ENCODE results near the gene PPP2R5A.

The PPP2R5A gene

DNA sequence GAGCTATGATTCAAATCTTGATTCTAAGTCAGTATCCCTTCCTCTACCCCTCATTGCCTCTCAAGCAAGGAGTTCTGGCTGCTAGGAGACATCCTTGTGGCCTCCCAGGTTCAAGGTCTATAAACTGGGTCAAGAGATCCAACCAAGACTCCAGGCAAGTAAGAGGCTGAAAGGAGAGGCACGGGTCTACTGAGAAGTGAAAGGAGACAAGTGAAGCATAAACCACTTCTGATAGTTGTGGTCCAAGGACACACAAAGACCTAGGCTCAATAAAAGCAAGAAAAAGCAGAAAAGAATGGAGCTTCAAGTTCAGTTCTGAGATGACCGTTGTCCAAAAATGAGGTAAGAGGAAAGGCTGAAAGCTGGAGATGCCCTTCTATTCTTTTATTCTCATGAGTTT, 17.8 kb upstream of the PPP2R5A start:
- no peak overlapping the region for H2AFZ ChIP-seq (ENCODE audit: low read depth, low read length, severe bottlenecking)
- H3K4me2 ChIP-seq (ENCODE audit: low read depth, low read length, poor library complexity, severe bottlenecking): no peak overlapping the region
- H3K9me3 ChIP-seq (ENCODE audit: insufficient read depth, low read length): no peaks in the 10 kb centered on the region
- H3K79me2 ChIP-seq (ENCODE audit: insufficient read depth, low read length): no peaks in the 10 kb centered on the region
- no peak overlapping the region for H3K9ac ChIP-seq (ENCODE audit: low read length)
- peaks cover 3% of the 10 kb centered on the region; the same call in 1 of the 2 replicates for H3F3A ChIP-seq (ENCODE audit: insufficient read depth)
- no peaks in the 10 kb centered on the region for H4K20me1 ChIP-seq (ENCODE audit: low read depth, low read length)
- H3K27ac ChIP-seq (ENCODE audit: low read depth, low read length): no peak overlapping the region
- H3K9me2 ChIP-seq (replicated peaks; ENCODE audit: insufficient read depth, low read length): no peaks in the 10 kb centered on the region
- no peak overlapping the region for H3K4me3 ChIP-seq (ENCODE audit: insufficient read depth, low read length, poor library complexity, severe bottlenecking)
- H3K36me3 ChIP-seq (ENCODE audit: low read length): no peaks in the 10 kb centered on the region
- no peak for TF ChIP-seq EZH2phosphoT487 (conservative IDR thresholded peaks at IDR 0.05; ENCODE audit: low read length)
- TF ChIP-seq, protein P1, sequence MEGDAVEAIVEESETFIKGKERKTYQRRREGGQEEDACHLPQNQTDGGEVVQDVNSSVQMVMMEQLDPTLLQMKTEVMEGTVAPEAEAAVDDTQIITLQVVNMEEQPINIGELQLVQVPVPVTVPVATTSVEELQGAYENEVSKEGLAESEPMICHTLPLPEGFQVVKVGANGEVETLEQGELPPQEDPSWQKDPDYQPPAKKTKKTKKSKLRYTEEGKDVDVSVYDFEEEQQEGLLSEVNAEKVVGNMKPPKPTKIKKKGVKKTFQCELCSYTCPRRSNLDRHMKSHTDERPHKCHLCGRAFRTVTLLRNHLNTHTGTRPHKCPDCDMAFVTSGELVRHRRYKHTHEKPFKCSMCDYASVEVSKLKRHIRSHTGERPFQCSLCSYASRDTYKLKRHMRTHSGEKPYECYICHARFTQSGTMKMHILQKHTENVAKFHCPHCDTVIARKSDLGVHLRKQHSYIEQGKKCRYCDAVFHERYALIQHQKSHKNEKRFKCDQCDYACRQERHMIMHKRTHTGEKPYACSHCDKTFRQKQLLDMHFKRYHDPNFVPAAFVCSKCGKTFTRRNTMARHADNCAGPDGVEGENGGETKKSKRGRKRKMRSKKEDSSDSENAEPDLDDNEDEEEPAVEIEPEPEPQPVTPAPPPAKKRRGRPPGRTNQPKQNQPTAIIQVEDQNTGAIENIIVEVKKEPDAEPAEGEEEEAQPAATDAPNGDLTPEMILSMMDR (IDR thresholded peaks at IDR 0.05; ENCODE audit: insufficient read depth, low read length, poor library complexity, severe bottlenecking): no peak
- no peaks in the 10 kb centered on the region for H3K27me3 ChIP-seq (ENCODE audit: low read length)

- Histone ChIP-seq H3K27me3 (ENCODE audit: low read length) (no peaks in the 10 kb centered on the region), H3K4me3 (ENCODE audit: insufficient read depth, low read length, poor library complexity, severe bottlenecking) (no peak overlapping the region), H2AFZ (ENCODE audit: low read depth, low read length, severe bottlenecking) (no peak overlapping the region), H3K79me2 (ENCODE audit: insufficient read depth, low read length) (no peaks in the 10 kb centered on the region), H3K36me3 (ENCODE audit: low read length) (no peaks in the 10 kb centered on the region), H3K4me2 (ENCODE audit: low read depth, low read length, poor library complexity, severe bottlenecking) (no peak overlapping the region), H3F3A (ENCODE audit: insufficient read depth) (no peaks in the 10 kb centered on the region), H4K20me1 (ENCODE audit: low read depth, low read length) (no peaks in the 10 kb centered on the region), H3K27ac (ENCODE audit: low read depth, low read length) (no peak overlapping the region), H3K9ac (ENCODE audit: low read length) (no peak overlapping the region), H3K9me2 (replicated peaks; ENCODE audit: insufficient read depth, low read length) (no peaks in the 10 kb centered on the region), H3K9me3 (ENCODE audit: insufficient read depth, low read length) (no peaks in the 10 kb centered on the region)
- TF ChIP-seq EZH2phosphoT487 (conservative IDR thresholded peaks at IDR 0.05; ENCODE audit: low read length): no peak
- TF ChIP-seq, protein P1 (IDR thresholded peaks at IDR 0.05; ENCODE audit: insufficient read depth, low read length, poor library complexity, severe bottlenecking): no peak
These were observed 15.9 kb upstream of the PPP2R5A start for GRCh38 chr1:212269306-212269705.

GRCh38 chr1:212270564-212270963, 14.6 kb upstream of the PPP2R5A start:
- no peaks in the 10 kb centered on the region for H4K20me1 ChIP-seq (ENCODE audit: low read depth, low read length)
- no peak overlapping the region for H2AFZ ChIP-seq (ENCODE audit: low read depth, low read length, severe bottlenecking)
- no peak overlapping the region for H3K4me3 ChIP-seq (ENCODE audit: insufficient read depth, low read length, poor library complexity, severe bottlenecking)
- no peaks in the 10 kb centered on the region for H3K27me3 ChIP-seq (ENCODE audit: low read length)
- no peaks in the 10 kb centered on the region for H3K79me2 ChIP-seq (ENCODE audit: insufficient read depth, low read length)
- no peak overlapping the region for H3K27ac ChIP-seq (ENCODE audit: low read depth, low read length)
- TF ChIP-seq, protein P1 (IDR thresholded peaks at IDR 0.05; ENCODE audit: insufficient read depth, low read length, poor library complexity, severe bottlenecking): no peak
- TF ChIP-seq EZH2phosphoT487 (conservative IDR thresholded peaks at IDR 0.05; ENCODE audit: low read length): no peak
- H3K9me2 ChIP-seq (replicated peaks; ENCODE audit: insufficient read depth, low read length): no peaks in the 10 kb centered on the region
- H3F3A ChIP-seq (ENCODE audit: insufficient read depth): no peaks in the 10 kb centered on the region
- H3K36me3 ChIP-seq (ENCODE audit: low read length): no peaks in the 10 kb centered on the region
- no peaks in the 10 kb centered on the region for H3K9me3 ChIP-seq (ENCODE audit: insufficient read depth, low read length)
- H3K4me2 ChIP-seq (ENCODE audit: low read depth, low read length, poor library complexity, severe bottlenecking): no peak overlapping the region
- no peak overlapping the region for H3K9ac ChIP-seq (ENCODE audit: low read length)

Data from SU-DHL-6 (cell line).